GM12878 (cell line): ENCODE measurements around the gene C2orf68. TPM values are rescaled to one million over a fixed set of nuclear protein-coding genes. Genes with fewer than 3 reads are reported as not detected.

Source experiments
- ATF3 ChIP-seq: IDR thresholded peaks from 2 replicates; pipeline ENCODE4 v1.6.1; 2011; ENCODE audit warnings: low read depth, mild to moderate bottlenecking, low read length, moderate library complexity, borderline replicate concordance; ENCODE audit errors: extremely low read depth
- BACH1 ChIP-seq: fragments of 450-650 bp; IDR thresholded peaks from 2 replicates; pipeline ENCODE4 v1.6.1; 2017; ENCODE audit warnings: mild to moderate bottlenecking, borderline replicate concordance
- BHLHE40 ChIP-seq, 2 experiments: fragments of 450-650 bp in 1 of 2; IDR thresholded peaks; 2 replicates each; pipeline ENCODE4 v1.6.1; 2011 to 2017; ENCODE audit warnings: low read depth in 2 of 2, borderline replicate concordance in 1 of 2, improper control_type of control experiment in 1 of 2, low read length in 1 of 2, mild to moderate bottlenecking in 1 of 2
- CBX3 ChIP-seq: fragments of 200-600 bp; sonication (generic); IDR thresholded peaks from 2 replicates; pipeline ENCODE4 v1.6.1; 2016; ENCODE audit warnings: low read depth, borderline replicate concordance
- CBX5 ChIP-seq: sonication (generic); IDR thresholded peaks from 2 replicates; pipeline ENCODE4 v1.6.1; 2016; ENCODE audit warnings: low read depth, moderate library complexity, mild to moderate bottlenecking, inconsistent platforms
- GABPA ChIP-seq: IDR thresholded peaks from 2 replicates; pipeline ENCODE4 v1.6.1; 2014; ENCODE audit warnings: antibody characterized with exemption, low read depth, mild to moderate bottlenecking, inconsistent platforms
- HDAC6 ChIP-seq: fragments of 200-600 bp; sonication (generic); IDR thresholded peaks from one replicate; pipeline ENCODE4 v1.8.0; 2017; ENCODE audit warnings: antibody characterized with exemption; ENCODE audit not compliant: unreplicated experiment
- HDGF ChIP-seq: fragments of 450-650 bp; IDR thresholded peaks from 2 replicates; pipeline ENCODE4 v1.6.1; 2016; ENCODE audit warnings: antibody characterized with exemption
- HSF1 ChIP-seq: fragments of 150-350 bp; IDR thresholded peaks from 2 replicates; pipeline ENCODE4 v1.6.1; 2014; ENCODE audit warnings: mild to moderate bottlenecking, low read depth, low read length
- IRF4 ChIP-seq: IDR thresholded peaks from 2 replicates; pipeline ENCODE4 v1.6.1; 2011; ENCODE audit warnings: low read depth, low read length
- LARP7 ChIP-seq: fragments of 450-650 bp; IDR thresholded peaks from 2 replicates; pipeline ENCODE4 v1.6.1; 2017; ENCODE audit warnings: mild to moderate bottlenecking
- MTA2 ChIP-seq: fragments of 450-650 bp; IDR thresholded peaks from 2 replicates; pipeline ENCODE4 v1.6.1; 2016; ENCODE audit warnings: low read depth, mild to moderate bottlenecking, moderate library complexity
- NKRF ChIP-seq: fragments of 450-650 bp; conservative IDR thresholded peaks from 2 replicates; pipeline ENCODE4 v1.6.1; 2017; ENCODE audit warnings: mild to moderate bottlenecking, moderate library complexity
- NR2C1 ChIP-seq: fragments of 450-650 bp; IDR thresholded peaks from 2 replicates; pipeline ENCODE4 v1.6.1; 2017; ENCODE audit warnings: antibody characterized with exemption, mild to moderate bottlenecking, moderate library complexity
- PAX5 ChIP-seq: IDR thresholded peaks from 2 replicates; pipeline ENCODE4 v1.6.1; 2011; ENCODE audit warnings: low read depth, low read length, borderline replicate concordance
- PBX3 ChIP-seq: IDR thresholded peaks from 2 replicates; pipeline ENCODE4 v1.6.1; 2011; ENCODE audit warnings: mild to moderate bottlenecking, low read depth, low read length, moderate library complexity; ENCODE audit not compliant: insufficient replicate concordance
- POU2F2 ChIP-seq: IDR thresholded peaks from 3 replicates; pipeline ENCODE4 v1.6.1; 2011; ENCODE audit warnings: low read depth, mild to moderate bottlenecking, low read length, borderline replicate concordance
- SIX5 ChIP-seq: IDR thresholded peaks from 2 replicates; pipeline ENCODE4 v1.6.1; 2011; ENCODE audit warnings: mild to moderate bottlenecking, low read depth, low read length, moderate library complexity; ENCODE audit not compliant: severe bottlenecking
- SMAD5 ChIP-seq: IDR thresholded peaks from 2 replicates; pipeline ENCODE4 v1.6.1; 2016; ENCODE audit warnings: antibody characterized with exemption, low read depth
- SMC3 ChIP-seq: IDR thresholded peaks from 2 replicates; pipeline ENCODE4 v1.6.1; 2011; ENCODE audit warnings: low read length, improper control_type of control experiment, borderline replicate concordance
- SP1 ChIP-seq: IDR thresholded peaks from one replicate; pipeline ENCODE4 v1.6.1; 2011; ENCODE audit warnings: low read depth, low read length
- TCF3 ChIP-seq: IDR thresholded peaks from 2 replicates; pipeline ENCODE4 v1.6.1; 2012; ENCODE audit warnings: low read depth, mild to moderate bottlenecking, low read length, borderline replicate concordance; ENCODE audit not compliant: insufficient read depth
- USF1 ChIP-seq: IDR thresholded peaks from 2 replicates; pipeline ENCODE4 v1.6.1; 2011; ENCODE audit warnings: borderline replicate concordance, low read depth, mild to moderate bottlenecking, moderate library complexity, mixed read lengths, low read length; ENCODE audit not compliant: insufficient read depth; ENCODE audit errors: extremely low read length
- WRNIP1 ChIP-seq: IDR thresholded peaks from 2 replicates; pipeline ENCODE4 v1.6.1; 2011; ENCODE audit warnings: low read depth, low read length, improper control_type of control experiment, borderline replicate concordance
- ZNF384 ChIP-seq: IDR thresholded peaks from 2 replicates; pipeline ENCODE4 v1.6.1; 2012; ENCODE audit warnings: low read depth, mild to moderate bottlenecking, low read length, improper control_type of control experiment, borderline replicate concordance
- polyA plus RNA-seq, 11 experiments: library from polyadenylated mRNA; depleted of rRNA in 4 of 11; unstranded in 6 of 11; stranded (reverse) in 5 of 11; fragments of >200 nt; fragmentation: Nextera tagmentation in 4 of 11; fragmentation: Illumina TruSeq in 1 of 11; extraction: Ambion mirVana in 4 of 11; extraction: Trizol in 1 of 11; gene quantifications; 1 replicate in 1 of 11; 2 replicates in 10 of 11; pipeline versions ENCODE4 v1.2.1 to v1.2.3, GENCODE V29; 2011 to 2016; ENCODE audit warnings: inconsistent platforms in 2 of 11, missing spikeins in 2 of 11, low read depth in 1 of 11
- total RNA-seq, 4 experiments: library from RNA; depleted of rRNA in 3 of 4; stranded (reverse); fragments of >200 nt in 3 of 4; fragmentation: Illumina TruSeq in 1 of 4; extraction: Trizol in 1 of 4; gene quantifications; 2 replicates each; pipeline versions ENCODE4 v1.2.1 to v1.2.3, GENCODE V29; 2013 to 2021

The C2orf68 gene
- total and polyA plus RNA-seq, 10 of the 15 experiments (the other 5 are each of a cell fraction or from before 2014, with no cell fraction given) = 12.7 to 56.1 (median 28.4) TPM

GRCh38 chr2:85602476-85603234 is 9.2 kb downstream of the C2orf68 start, which contains the start of gene TMEM150A (continued):
- no peak for TF ChIP-seq HSF1
- TF ChIP-seq SIX5 = peak; percentile 90
- peak; percentile 30; the same call in 1 of the 2 replicates for TF ChIP-seq PAX5
- TF ChIP-seq USF1 = peak; percentile 82
- TF ChIP-seq LARP7 = peak; percentile 100
- TF ChIP-seq BHLHE40 (IDR thresholded peaks at IDR 0.05; ENCODE audit: borderline replicate concordance in 1 of 2, low read depth in 2 of 2, low read length in 1 of 2) = peak; percentile 46 to 65; a peak in 1 of 4 replicates
- no peak for TF ChIP-seq PBX3
- no peak for TF ChIP-seq CBX5
- TF ChIP-seq POU2F2 = no peak
- TF ChIP-seq SP1 = peak; percentile 34
- TF ChIP-seq HDGF = no peak
- peak; percentile 76 for TF ChIP-seq NR2C1
- peak; percentile 20 for TF ChIP-seq HDAC6
- TF ChIP-seq TCF3 = 0 out of 2 replicates have a peak, but pooled peaks have one; percentile 16
- TF ChIP-seq SMC3 = no peak
- TF ChIP-seq GABPA = no peak
- TF ChIP-seq WRNIP1 = no peak
- TF ChIP-seq IRF4 = 0 out of 2 replicates have a peak, but pooled peaks have one; percentile 29
- TF ChIP-seq BACH1 = peak; percentile 63
- TF ChIP-seq CBX3 = no peak
- no peak for TF ChIP-seq ZNF384
- no peak for TF ChIP-seq MTA2
- peak; percentile 71; the same call in 1 of the 2 replicates for TF ChIP-seq ATF3
- no peak for TF ChIP-seq SMAD5
- TF ChIP-seq NKRF = peak; percentile 90
